H1 (cell line): ENCODE data around the gene URGCP. TPM values are rescaled to one million over a fixed set of nuclear protein-coding genes. Genes with fewer than 3 reads are reported as not detected.

Source experiments
- CTCF ChIA-PET: fragments of 300-600 bp; sonication (Branson Sonifier 250); formaldehyde crosslinking; loops from one replicate; lab custom pipeline; 2021; ENCODE audit not compliant: partially characterized antibody; lab: Charles Lee
- POLR2A ChIA-PET: fragments of 300-600 bp; sonication (Branson Sonifier 250); formaldehyde crosslinking; loops from one replicate; lab custom pipeline; 2021; ENCODE audit warnings: inconsistent platforms; ENCODE audit not compliant: partially characterized antibody; lab: Charles Lee
- DNase-seq, 2 experiments: peaks; one replicate each; pipeline versions ENCODE4 v3.0.0 to v3.0.0-alpha.2; 2010 to 2022; ENCODE audit warnings: low spot score in 2 of 2, low read depth in 1 of 2, mixed read lengths in 1 of 2
- FAIRE-seq: peaks from 2 replicates; lab custom pipeline; 2011; peaks lifted over from hg19 to GRCh38; lab: Jason Lieb, UNC
- H2AFZ ChIP-seq: 2 replicates; pipeline ENCODE4 v1.8.1; 2012; ENCODE audit warnings: low read length, inconsistent platforms
- H2AK5ac ChIP-seq: 2 replicates; pipeline ENCODE4 v1.6.1; 2013; ENCODE audit warnings: low read depth, low read length
- H2BK120ac ChIP-seq: replicated peaks from 2 replicates; pipeline ENCODE3; 2013; ENCODE audit warnings: low read depth, low read length, inconsistent platforms
- H2BK12ac ChIP-seq: 2 replicates; pipeline ENCODE4 v1.6.1; 2013; ENCODE audit warnings: low read depth, low read length
- H2BK15ac ChIP-seq: 2 replicates; pipeline ENCODE4 v1.6.1; 2013; ENCODE audit warnings: low read length
- H2BK20ac ChIP-seq: 2 replicates; pipeline ENCODE4 v1.6.1; 2013; ENCODE audit warnings: low read length
- H2BK5ac ChIP-seq: 2 replicates; pipeline ENCODE4 v1.6.1; 2013; ENCODE audit warnings: low read depth, low read length
- H3K14ac ChIP-seq: 2 replicates; pipeline ENCODE4 v1.6.1; 2013; ENCODE audit warnings: inconsistent platforms; ENCODE audit not compliant: insufficient read length
- H3K18ac ChIP-seq: 2 replicates; pipeline ENCODE4 v1.6.1; 2013; ENCODE audit warnings: low read length; ENCODE audit errors: extremely low read depth
- H3K23ac ChIP-seq: 2 replicates; pipeline ENCODE4 v1.6.1; 2013; ENCODE audit warnings: inconsistent platforms; ENCODE audit not compliant: insufficient read length
- H3K23me2 ChIP-seq: 2 replicates; pipeline ENCODE4 v1.6.1; 2013; ENCODE audit warnings: low read depth, low read length
- H3K27ac ChIP-seq: 2 replicates; pipeline ENCODE4 v1.6.1; 2011; ENCODE audit warnings: low read depth, low read length, inconsistent platforms
- H3K27me3 ChIP-seq, 4 experiments: replicated peaks in 1 of 4; 1 replicate in 1 of 4; 2 replicates in 3 of 4; pipeline versions ENCODE4 v1.6.1 to v1.8.1; 2011 to 2013; ENCODE audit warnings: low read length in 3 of 4, mild to moderate bottlenecking in 3 of 4, inconsistent platforms in 2 of 4, mixed read lengths in 2 of 4, moderate library complexity in 1 of 4; ENCODE audit not compliant: control insufficient read depth in 3 of 4, insufficient read depth in 3 of 4; ENCODE audit errors: extremely low read depth in 1 of 4
- H3K36me3 ChIP-seq, 4 experiments: 2 replicates each; pipeline versions ENCODE4 v1.6.1 to v1.8.1; 2011 to 2013; ENCODE audit warnings: mild to moderate bottlenecking in 4 of 4, low read length in 3 of 4, moderate library complexity in 2 of 4, control low read depth in 1 of 4, inconsistent platforms in 1 of 4; ENCODE audit not compliant: insufficient read depth in 4 of 4, control insufficient read depth in 2 of 4
- H3K4ac ChIP-seq: replicated peaks from 2 replicates; pipeline ENCODE3; 2013; ENCODE audit warnings: low read length, low read depth, mixed read lengths, inconsistent platforms; ENCODE audit not compliant: insufficient read length
- H3K4me1 ChIP-seq, 4 experiments: replicated peaks in 1 of 4; 1 replicate in 1 of 4; 2 replicates in 3 of 4; pipeline versions ENCODE4 v1.6.1 to v1.8.1; 2011 to 2013; ENCODE audit warnings: low read length in 3 of 4, inconsistent platforms in 2 of 4, mixed read lengths in 1 of 4; ENCODE audit not compliant: insufficient read depth in 4 of 4, control insufficient read depth in 3 of 4
- H3K4me2 ChIP-seq, 2 experiments: 2 replicates each; pipeline versions ENCODE4 v1.6.1 to v1.8.1; 2011 to 2013; ENCODE audit warnings: low read depth in 2 of 2, low read length in 2 of 2, control low read depth in 1 of 2, inconsistent platforms in 1 of 2, mild to moderate bottlenecking in 1 of 2; ENCODE audit not compliant: insufficient read depth in 1 of 2
- H3K4me3 ChIP-seq, 4 experiments: fragments of 200-600, 300-600 bp in 1 of 4; sonication (generic), shearing (Covaris generic), sonication (Bioruptor Twin) in 1 of 4; 2 replicates each; pipeline versions ENCODE4 v1.5.1 to v1.8.1; 2011 to 2016; ENCODE audit warnings: low read length in 4 of 4, low read depth in 3 of 4, control low read depth in 2 of 4, inconsistent platforms in 2 of 4, mild to moderate bottlenecking in 2 of 4, mixed read lengths in 1 of 4, moderate library complexity in 1 of 4; ENCODE audit not compliant: insufficient read depth in 2 of 4; ENCODE audit errors: extremely low read depth in 1 of 4
- H3K56ac ChIP-seq: replicated peaks from 2 replicates; pipeline ENCODE3; 2013; ENCODE audit warnings: low read depth, mild to moderate bottlenecking, mixed read lengths, low read length, inconsistent platforms; ENCODE audit not compliant: insufficient read length
- H3K79me1 ChIP-seq: 2 replicates; pipeline ENCODE4 v1.6.1; 2013; ENCODE audit warnings: low read depth, low read length, control low read depth
- H3K79me2 ChIP-seq, 2 experiments: 2 replicates each; pipeline versions ENCODE4 v1.6.1 to v1.8.1; 2012 to 2013; ENCODE audit warnings: low read length in 2 of 2, mild to moderate bottlenecking in 2 of 2, inconsistent platforms in 1 of 2; ENCODE audit not compliant: insufficient read depth in 2 of 2, control insufficient read depth in 1 of 2
- H3K9ac ChIP-seq, 4 experiments: replicated peaks in 1 of 4; 1 replicate in 1 of 4; 2 replicates in 3 of 4; pipeline versions ENCODE4 v1.6.1 to v1.8.1; 2011 to 2013; ENCODE audit warnings: low read depth in 3 of 4, low read length in 3 of 4, control low read depth in 2 of 4, mild to moderate bottlenecking in 2 of 4, moderate library complexity in 2 of 4, inconsistent platforms in 1 of 4; ENCODE audit errors: extremely low read depth in 1 of 4
- H3K9me3 ChIP-seq, 2 experiments: 2 replicates each; pipeline versions ENCODE4 v1.6.1 to v1.8.1; 2012 to 2013; ENCODE audit warnings: mild to moderate bottlenecking in 2 of 2, moderate library complexity in 2 of 2, control low read depth in 1 of 2, inconsistent platforms in 1 of 2, low read depth in 1 of 2, low read length in 1 of 2, mixed read lengths in 1 of 2; ENCODE audit not compliant: insufficient read depth in 2 of 2
- H4K20me1 ChIP-seq, 2 experiments: replicated peaks in 1 of 2; 2 replicates each; pipeline versions ENCODE3 to v1.8.1; 2011 to 2013; ENCODE audit warnings: inconsistent platforms in 2 of 2, low read length in 2 of 2, mild to moderate bottlenecking in 1 of 2; ENCODE audit not compliant: insufficient read depth in 2 of 2, control insufficient read depth in 1 of 2
- H4K5ac ChIP-seq: 2 replicates; pipeline ENCODE4 v1.6.1; 2013; ENCODE audit warnings: low read length, low read depth, mixed read lengths, inconsistent platforms; ENCODE audit not compliant: insufficient read length
- H4K8ac ChIP-seq: 2 replicates; pipeline ENCODE4 v1.8.0; 2013; ENCODE audit warnings: mild to moderate bottlenecking, moderate library complexity, low read length, inconsistent platforms; ENCODE audit not compliant: insufficient read depth; ENCODE audit errors: extremely low read depth
- H4K91ac ChIP-seq: replicated peaks from 2 replicates; pipeline ENCODE3; 2013; ENCODE audit warnings: low read length, mixed read lengths, inconsistent platforms; ENCODE audit not compliant: insufficient read length
- E2F6 ChIP-seq: IDR thresholded peaks from 2 replicates; pipeline ENCODE4 v1.6.1; 2012; ENCODE audit warnings: inconsistent platforms
- FOSL1 ChIP-seq: IDR thresholded peaks from 2 replicates; pipeline ENCODE4 v1.6.1; 2011; ENCODE audit warnings: mild to moderate bottlenecking, low read depth, low read length, moderate library complexity; ENCODE audit not compliant: insufficient read depth
- USF2 ChIP-seq: IDR thresholded peaks from 2 replicates; pipeline ENCODE4 v1.6.1; 2011; ENCODE audit warnings: low read length, improper control_type of control experiment
- WGBS, 2 experiments: shearing (Covaris generic) in 1 of 2; methylation state at CpG; one replicate each; pipeline versions ENCODE4 v1.1.6 to v1.1.7; 2013 to 2015; ENCODE audit warnings: low lambda C conversion rate in 2 of 2, mixed read lengths in 2 of 2, inconsistent platforms in 1 of 2, low coverage in 1 of 2, missing lambda C conversion rate in 1 of 2; ENCODE audit not compliant: insufficient replicate concordance in 2 of 2, insufficient coverage in 1 of 2, insufficient read length in 1 of 2; ENCODE audit errors: extremely low coverage in 1 of 2, missing lambda C conversion rate in 1 of 2; 5-methylcytosine and 5-hydroxymethylcytosine counted together
- polyA plus RNA-seq, 7 experiments: library from polyadenylated mRNA; depleted of rRNA in 3 of 7; stranded (reverse) in 5 of 7; unstranded in 2 of 7; fragments of >200 nt in 5 of 7; fragments of 200-250 nt in 2 of 7; gene quantifications; 1 replicate in 5 of 7; 2 replicates in 1 of 7; 4 replicates in 1 of 7; pipeline versions ENCODE4 v1.2.1 to v1.2.3, GENCODE V29; 2011 to 2013; ENCODE audit warnings: missing spikeins in 2 of 7, mixed read lengths in 2 of 7
- total RNA-seq: library from RNA; stranded (reverse); fragmentation: NEBNext Ultra II Directional; extraction: Animal tissue kit (Norgen Biotek cat#: 25700); gene quantifications from 2 replicates; pipeline ENCODE4 v1.2.1, GENCODE V29; 2021

Gene URGCP
- total and polyA plus RNA-seq, 2 of the 8 experiments (the other 6 are each of a cell fraction or from before 2014, with no cell fraction given): 9.0 to 18.7 TPM

- ChIA-PET CTCF (interaction anchor here (0.6 kb wide), 1 partner anchor 115 kb away, joined by 3 read pairs; no protein-coding TSS in a partner anchor), POLR2A (interaction anchor here (0.6 to 1.9 kb wide), 12 partner anchors 9 to 942 kb away, joined by 3 to 7 read pairs (median 4); partner anchors contain the start of genes STK17A, UBE2D4 and URGCP)
- Histone ChIP-seq H3K56ac (peak overlapping the region; percentile 51), H2BK120ac (no peak overlapping the region), H2AFZ (peak overlapping the region; percentile 91), H4K8ac (peak overlapping the region; percentile 73; the same call in 1 of the 2 replicates), H2BK20ac (no peak overlapping the region), H3K27ac (peak overlapping the region; percentile 21; the same call in 1 of the 2 replicates), H3K23me2 (peaks cover 2% of the 10 kb centered on the region; the same call in 1 of the 2 replicates), H2BK5ac (peak overlapping the region; percentile 36; the same call in 1 of the 2 replicates), H3K4me2 (peak overlapping the region; percentile 75 to 78), H4K91ac (no peak overlapping the region), H2BK12ac (no peak overlapping the region), H3K14ac (no peak overlapping the region), H3K23ac (no peak overlapping the region), H3K79me1 (0 out of 2 replicates have a peak, but pooled peaks cover 2% of the 10 kb centered on the region), H4K5ac (peak overlapping the region; percentile 72), H2AK5ac (no peak overlapping the region), H3K4me1 (peaks cover 3 to 14% (median 6%) of the 10 kb centered on the region in 4 experiments), H3K4ac (no peak overlapping the region), H2BK15ac (peak overlapping the region; percentile 77; the same call in 1 of the 2 replicates), H3K18ac (peak overlapping the region; percentile 78), H4K20me1 (peaks cover 0 to 3% of the 10 kb centered on the region in 2 experiments), H3K9ac (peak overlapping the region; percentile 45 to 62 (median 50); a peak in 6 of 7 replicates), H3K4me3 (peak overlapping the region; percentile 69 to 90 (median 82)), H3K9me3 (no peaks in the 10 kb centered on the region), H3K27me3 (no peaks in the 10 kb centered on the region), H3K79me2 (no peaks in the 10 kb centered on the region), H3K36me3 (peaks cover 0 to 19% (median 8%) of the 10 kb centered on the region in 4 experiments; a peak in 4 of 8 replicates)
- 61% methylated on average over 13 of the region's 13 CpGs; no CpG with 5 or more reads in 1 of the 2 experiments for WGBS, 2 experiments
- TF ChIP-seq FOSL1 (no peak), USF2 (no peak), E2F6 (no peak)
- no peak for DNase-seq
- FAIRE-seq: no peak
Measured at GRCh38 chr7:43869867-43870240, 36.5 kb downstream of the URGCP start.
